HepG2 (cell line): ENCODE results near the gene FBP2. TPM values are rescaled to one million over a fixed set of nuclear protein-coding genes. Genes with fewer than 3 reads are reported as not detected.

Experiments used
- ATAC-seq: fragments of 200-7000 bp; cut with Tn5 transposase; 3 replicates; pipeline ENCODE4 v1.9.1; 2020; ENCODE audit warnings: mild to moderate bottlenecking, moderate library complexity
- BruUV-seq: library from RNA; stranded (reverse); fragments of 400-500 nt; replicated peaks from 2 replicates; lab custom pipeline; 2021; lab: Mats Ljungman, UMichigan
- CTCF ChIA-PET: fragments of 300-600 bp; formaldehyde crosslinking; extraction: SDS; loops from one replicate; lab custom pipeline; 2021; ENCODE audit warnings: low total read pairs, inconsistent platforms, low intra/inter-chr PET ratio; lab: Yijun Ruan, JAX
- POLR2A ChIA-PET: fragments of 350-600 bp; sonication (Branson Sonifier 250); formaldehyde crosslinking; loops from one replicate; lab custom pipeline; 2020; ENCODE audit warnings: antibody characterized with exemption, inconsistent platforms; lab: Yijun Ruan, JAX
- DNase-seq: peaks from one replicate; pipeline ENCODE4 v3.0.0-alpha.2; 2015; ENCODE audit warnings: low spot score
- FAIRE-seq: peaks from 3 replicates; lab custom pipeline; 2011; peaks lifted over from hg19 to GRCh38; lab: Jason Lieb, UNC
- H2AFZ ChIP-seq: one replicate; pipeline ENCODE4 v1.6.1; 2011; ENCODE audit warnings: low read length, inconsistent platforms
- H3K27ac ChIP-seq: fragments of 300-600 bp; 3 replicates; pipeline ENCODE4 v1.8.0; 2011; ENCODE audit warnings: mixed run types, mild to moderate bottlenecking, mixed read lengths, low read length, inconsistent platforms; ENCODE audit not compliant: insufficient read depth; ENCODE audit errors: extremely low read length
- H3K27me3 ChIP-seq, 2 experiments: fragments of 200-600 bp in 1 of 2; 2 replicates in 1 of 2; 3 replicates in 1 of 2; pipeline versions ENCODE4 v1.6.0 to v1.8.0; 2011; ENCODE audit warnings: low read length in 2 of 2, mild to moderate bottlenecking in 2 of 2, moderate library complexity in 2 of 2, inconsistent platforms in 1 of 2; ENCODE audit not compliant: insufficient read depth in 2 of 2, control insufficient read depth in 1 of 2
- H3K36me3 ChIP-seq, 2 experiments: fragments of 200-600 bp in 1 of 2; replicated peaks in 1 of 2; 2 replicates in 1 of 2; 3 replicates in 1 of 2; pipeline versions ENCODE4 v1.5.1 to v1.8.0; 2011; ENCODE audit warnings: low read length in 2 of 2, inconsistent platforms in 1 of 2; ENCODE audit not compliant: insufficient read depth in 2 of 2, control insufficient read depth in 1 of 2
- H3K4me1 ChIP-seq: 2 replicates; pipeline ENCODE4 v1.5.1; 2012; ENCODE audit warnings: low read length, inconsistent platforms; ENCODE audit not compliant: insufficient read depth
- H3K4me2 ChIP-seq: 2 replicates; pipeline ENCODE4 v1.6.0; 2011; ENCODE audit warnings: low read depth, low read length, inconsistent platforms
- H3K4me3 ChIP-seq, 3 experiments: fragments of 200-600 bp in 1 of 3; sonication (generic), shearing (Covaris generic) in 1 of 3; replicated peaks in 1 of 3; 2 replicates each; pipeline ENCODE4 v1.5.1; 2011 to 2016; ENCODE audit warnings: low read length in 3 of 3, inconsistent platforms in 2 of 3, low read depth in 2 of 3, mild to moderate bottlenecking in 2 of 3, control low read depth in 1 of 3, mixed read lengths in 1 of 3; ENCODE audit not compliant: insufficient read depth in 1 of 3
- H3K79me2 ChIP-seq: one replicate; pipeline ENCODE4 v1.6.1; 2011; ENCODE audit warnings: low read length, inconsistent platforms; ENCODE audit not compliant: insufficient read depth
- H3K9ac ChIP-seq: 2 replicates; pipeline ENCODE4 v1.6.0; 2011; ENCODE audit warnings: mild to moderate bottlenecking, low read depth, low read length, inconsistent platforms; ENCODE audit not compliant: insufficient read depth
- H3K9me3 ChIP-seq: 2 replicates; pipeline ENCODE4 v1.5.1; 2012; ENCODE audit warnings: mild to moderate bottlenecking, low read length
- H4K20me1 ChIP-seq: 2 replicates; pipeline ENCODE4 v1.6.0; 2011; ENCODE audit warnings: inconsistent platforms, mild to moderate bottlenecking, low read length, moderate library complexity; ENCODE audit not compliant: insufficient read depth
- BCL6 ChIP-seq: IDR thresholded peaks from 2 replicates; pipeline ENCODE4 v1.6.1; 2016; ENCODE audit warnings: missing genetic modification reagents, missing compliant biosample characterization
- FOXJ3 ChIP-seq: sonication (generic); formaldehyde crosslinking; IDR thresholded peaks from 2 replicates; pipeline ENCODE4 v1.4.0; 2020; ENCODE audit warnings: missing genetic modification reagents, mild to moderate bottlenecking, borderline replicate concordance
- GATA4 ChIP-seq: sonication (generic); IDR thresholded peaks from 2 replicates; pipeline ENCODE4 v1.6.1; 2016; ENCODE audit warnings: antibody characterized with exemption, low read depth, borderline replicate concordance
- HDAC1 ChIP-seq: sonication (generic); formaldehyde crosslinking; IDR thresholded peaks from 2 replicates; pipeline ENCODE4 v1.5.1; 2020; ENCODE audit warnings: mild to moderate bottlenecking, missing genetic modification reagents
- HNRNPUL1 ChIP-seq: fragments of 200-400 bp; formaldehyde crosslinking; IDR thresholded peaks from 2 replicates; pipeline ENCODE4 v1.6.1; 2017; ENCODE audit warnings: low read depth, mild to moderate bottlenecking, low read length, moderate library complexity
- HOXA9 ChIP-seq: sonication (generic); formaldehyde crosslinking; IDR thresholded peaks from 2 replicates; pipeline ENCODE4 v1.8.1; 2022; ENCODE audit warnings: missing genetic modification reagents, mild to moderate bottlenecking, moderate library complexity, borderline replicate concordance
- RXRA ChIP-seq: sonication (generic); formaldehyde crosslinking; IDR thresholded peaks from 2 replicates; pipeline ENCODE4 v1.5.1; 2020; ENCODE audit warnings: missing genetic modification reagents
- RXRB ChIP-seq: IDR thresholded peaks from 2 replicates; pipeline ENCODE4 v1.6.1; 2016; ENCODE audit warnings: borderline replicate concordance, missing genetic modification reagents, missing compliant biosample characterization
- SALL2 ChIP-seq: sonication (generic); formaldehyde crosslinking; IDR thresholded peaks from 2 replicates; pipeline ENCODE4 v1.8.1; 2023; ENCODE audit warnings: mild to moderate bottlenecking, missing genetic modification reagents, inconsistent platforms
- TBX3 ChIP-seq: fragments of 450-650 bp; IDR thresholded peaks from 2 replicates; pipeline ENCODE4 v1.6.1; 2017; ENCODE audit warnings: antibody characterized with exemption, mild to moderate bottlenecking, inconsistent platforms, borderline replicate concordance
- ZFP36 ChIP-seq: fragments of 150-350 bp; IDR thresholded peaks from 2 replicates; pipeline ENCODE4 v1.6.1; 2018; ENCODE audit warnings: borderline replicate concordance, low read length, low read depth; ENCODE audit not compliant: partially characterized antibody
- ZMYM3 ChIP-seq: sonication (generic); formaldehyde crosslinking; IDR thresholded peaks from 2 replicates; pipeline ENCODE4 v1.5.1; 2020; ENCODE audit warnings: mild to moderate bottlenecking, missing genetic modification reagents
- WGBS: methylation state at CpG from one replicate; pipeline ENCODE4 v1.1.6; 2017; ENCODE audit warnings: low lambda C conversion rate; 5-methylcytosine and 5-hydroxymethylcytosine counted together
- in situ Hi-C: cut with HindIII; loops from 2 replicates; pipeline ENCODE4 v1.10.0; 2017; ENCODE audit warnings: low pct_unique_long_range_greater_than_20kb; ENCODE audit not compliant: extremely low pct_ligation_motif_present
- intact Hi-C: fragments of 100-400 bp; cut with micrococcal nuclease; formaldehyde crosslinking; loops from one replicate; pipeline ENCODE4 v1.10.0; 2022; ENCODE audit not compliant: unreplicated experiment
- polyA plus RNA-seq, 8 experiments: library from polyadenylated mRNA; depleted of rRNA in 3 of 8; stranded (reverse) in 7 of 8; unstranded in 1 of 8; fragments of >200 nt; fragmentation: Illumina TruSeq in 4 of 8; extraction: Trizol in 4 of 8; gene quantifications; 2 replicates each; pipeline versions ENCODE4 v1.2.1 to v1.2.3, GENCODE V29; 2011 to 2016; ENCODE audit warnings: low read depth in 4 of 8, missing spikeins in 1 of 8, mixed read lengths in 1 of 8; ENCODE audit not compliant: insufficient read depth in 1 of 8
- total RNA-seq, 5 experiments: library from RNA; depleted of rRNA; stranded (reverse); fragments of >200 nt; fragmentation: Illumina TruSeq; extraction: Trizol; gene quantifications; 2 replicates each; pipeline ENCODE4 v1.2.3, GENCODE V29; 2016; ENCODE audit warnings: low read depth in 1 of 5
- TF ChIP-seq, protein P1 (sequence below): IDR thresholded peaks from 2 replicates; pipeline ENCODE4 v1.6.1; 2018; ENCODE audit warnings: missing genetic modification reagents, mild to moderate bottlenecking, missing compliant biosample characterization
- TF ChIP-seq, protein P2 (sequence below): sonication (generic); formaldehyde crosslinking; IDR thresholded peaks from 2 replicates; pipeline ENCODE4 v1.5.0; 2020; ENCODE audit warnings: mild to moderate bottlenecking, missing genetic modification reagents, moderate library complexity

FBP2 gene
- total and polyA plus RNA-seq, 2 of the 13 experiments (the other 11 are each of a cell fraction or from before 2014, with no cell fraction given) = not detected

GRCh38 chr9:94630833-94631232, 37.2 kb upstream of the FBP2 start:
- H3K27ac ChIP-seq = no peak overlapping the region
- no peak for FAIRE-seq
- H2AFZ ChIP-seq = no peak overlapping the region
- ATAC-seq = no peak
- peak overlapping the region; percentile 84; the same call in 1 of the 2 replicates for H3K4me2 ChIP-seq
- CTCF ChIA-PET = no interaction called here
- BruUV-seq = no TSS peak
- H3K4me3 ChIP-seq = no peak overlapping the region
- no peaks in the 10 kb centered on the region for H3K36me3 ChIP-seq
- in situ Hi-C loops = no loop called here
- no peak overlapping the region for H3K9ac ChIP-seq
- no peak for DNase-seq
- intact Hi-C loops = no loop called here
- peaks cover 33% of the 10 kb centered on the region for H3K4me1 ChIP-seq
- no peak for TF ChIP-seq HNRNPUL1
- TF ChIP-seq TBX3 = no peak
- no peak for TF ChIP-seq GATA4
- TF ChIP-seq HOXA9 = no peak
- TF ChIP-seq, all 625 proteins: peak for 0
- Histone ChIP-seq H4K20me1 (no peaks in the 10 kb centered on the region), H3K27me3 (peaks cover 2 to 18% of the 10 kb centered on the region in 2 experiments; a peak in 2 of 5 replicates), H3K9me3 (no peaks in the 10 kb centered on the region), H3K79me2 (no peaks in the 10 kb centered on the region)
- POLR2A ChIA-PET = interaction anchor here (1.0 kb wide), 1 partner anchor 22 kb away, joined by 3 read pairs; no protein-coding TSS in a partner anchor
- WGBS = 67% methylated on average over 5 of the region's 5 CpGs

DNA sequence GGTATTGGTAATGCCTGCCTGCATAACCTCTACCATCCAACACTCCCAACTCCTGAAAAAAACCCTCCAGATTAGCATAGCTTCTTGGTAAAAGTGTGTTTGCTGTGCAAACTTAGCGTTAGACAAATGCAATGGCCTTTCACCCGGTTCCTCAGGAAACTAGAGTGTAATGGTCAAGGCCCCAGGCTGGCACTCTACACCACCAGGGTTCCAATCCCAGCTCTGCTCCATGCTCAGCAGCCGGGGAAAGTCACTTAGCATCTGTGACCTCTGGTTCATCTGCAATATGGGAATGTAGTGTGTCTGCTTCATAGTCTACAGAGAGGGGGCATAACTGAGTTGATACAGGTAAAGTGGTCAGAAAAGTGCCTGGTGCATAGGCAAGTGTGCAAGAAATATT, 36.7 kb upstream of the FBP2 start:
- FAIRE-seq (no peak), DNase-seq (no peak), ATAC-seq (peak; percentile 72)
- ChIA-PET POLR2A (interaction anchor here (1.0 kb wide), 1 partner anchor 22 kb away, joined by 3 read pairs; no protein-coding TSS in a partner anchor), CTCF (no interaction called here)
- H3K27me3 ChIP-seq = peaks cover 2 to 15% of the 10 kb centered on the region in 2 experiments; a peak in 2 of 5 replicates
- H4K20me1 ChIP-seq = no peaks in the 10 kb centered on the region
- no peak overlapping the region for H2AFZ ChIP-seq
- no peak overlapping the region for H3K27ac ChIP-seq
- in situ Hi-C loops (no loop called here), intact Hi-C loops (no loop called here)
- peaks cover 33% of the 10 kb centered on the region for H3K4me1 ChIP-seq
- H3K36me3 ChIP-seq = no peaks in the 10 kb centered on the region
- no peaks in the 10 kb centered on the region for H3K79me2 ChIP-seq
- peak overlapping the region; percentile 14; the same call in 1 of the 2 replicates for H3K4me2 ChIP-seq
- H3K9me3 ChIP-seq = no peaks in the 10 kb centered on the region
- 0% methylated on average over 3 of the region's 3 CpGs for WGBS
- no TSS peak for BruUV-seq
- H3K9ac ChIP-seq = no peak overlapping the region
- no peak overlapping the region for H3K4me3 ChIP-seq
- TF ChIP-seq, protein P1, sequence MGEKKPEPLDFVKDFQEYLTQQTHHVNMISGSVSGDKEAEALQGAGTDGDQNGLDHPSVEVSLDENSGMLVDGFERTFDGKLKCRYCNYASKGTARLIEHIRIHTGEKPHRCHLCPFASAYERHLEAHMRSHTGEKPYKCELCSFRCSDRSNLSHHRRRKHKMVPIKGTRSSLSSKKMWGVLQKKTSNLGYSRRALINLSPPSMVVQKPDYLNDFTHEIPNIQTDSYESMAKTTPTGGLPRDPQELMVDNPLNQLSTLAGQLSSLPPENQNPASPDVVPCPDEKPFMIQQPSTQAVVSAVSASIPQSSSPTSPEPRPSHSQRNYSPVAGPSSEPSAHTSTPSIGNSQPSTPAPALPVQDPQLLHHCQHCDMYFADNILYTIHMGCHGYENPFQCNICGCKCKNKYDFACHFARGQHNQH (CRISPR knock-in tag) = no peak
- TF ChIP-seq, protein P2, sequence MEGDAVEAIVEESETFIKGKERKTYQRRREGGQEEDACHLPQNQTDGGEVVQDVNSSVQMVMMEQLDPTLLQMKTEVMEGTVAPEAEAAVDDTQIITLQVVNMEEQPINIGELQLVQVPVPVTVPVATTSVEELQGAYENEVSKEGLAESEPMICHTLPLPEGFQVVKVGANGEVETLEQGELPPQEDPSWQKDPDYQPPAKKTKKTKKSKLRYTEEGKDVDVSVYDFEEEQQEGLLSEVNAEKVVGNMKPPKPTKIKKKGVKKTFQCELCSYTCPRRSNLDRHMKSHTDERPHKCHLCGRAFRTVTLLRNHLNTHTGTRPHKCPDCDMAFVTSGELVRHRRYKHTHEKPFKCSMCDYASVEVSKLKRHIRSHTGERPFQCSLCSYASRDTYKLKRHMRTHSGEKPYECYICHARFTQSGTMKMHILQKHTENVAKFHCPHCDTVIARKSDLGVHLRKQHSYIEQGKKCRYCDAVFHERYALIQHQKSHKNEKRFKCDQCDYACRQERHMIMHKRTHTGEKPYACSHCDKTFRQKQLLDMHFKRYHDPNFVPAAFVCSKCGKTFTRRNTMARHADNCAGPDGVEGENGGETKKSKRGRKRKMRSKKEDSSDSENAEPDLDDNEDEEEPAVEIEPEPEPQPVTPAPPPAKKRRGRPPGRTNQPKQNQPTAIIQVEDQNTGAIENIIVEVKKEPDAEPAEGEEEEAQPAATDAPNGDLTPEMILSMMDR = peak; percentile 44
- peak; percentile 74 for TF ChIP-seq RXRB (CRISPR knock-in tag)
- peak; percentile 15; the same call in 1 of the 2 replicates for TF ChIP-seq ZMYM3 (CRISPR knock-in tag)
- no peak for TF ChIP-seq RXRA (CRISPR knock-in tag)
- TF ChIP-seq BCL6 (CRISPR knock-in tag) = 0 out of 2 replicates have a peak, but pooled peaks have one; percentile 5
- TF ChIP-seq ZFP36 = no peak
- 0 out of 2 replicates have a peak, but pooled peaks have one; percentile 30 for TF ChIP-seq SALL2
- TF ChIP-seq FOXJ3 = 0 out of 2 replicates have a peak, but pooled peaks have one; percentile 38
- TF ChIP-seq HDAC1 (CRISPR knock-in tag) = 0 out of 2 replicates have a peak, but pooled peaks have one; percentile 16
